ENCODE measurements around the gene PLSCR4.

DNA sequence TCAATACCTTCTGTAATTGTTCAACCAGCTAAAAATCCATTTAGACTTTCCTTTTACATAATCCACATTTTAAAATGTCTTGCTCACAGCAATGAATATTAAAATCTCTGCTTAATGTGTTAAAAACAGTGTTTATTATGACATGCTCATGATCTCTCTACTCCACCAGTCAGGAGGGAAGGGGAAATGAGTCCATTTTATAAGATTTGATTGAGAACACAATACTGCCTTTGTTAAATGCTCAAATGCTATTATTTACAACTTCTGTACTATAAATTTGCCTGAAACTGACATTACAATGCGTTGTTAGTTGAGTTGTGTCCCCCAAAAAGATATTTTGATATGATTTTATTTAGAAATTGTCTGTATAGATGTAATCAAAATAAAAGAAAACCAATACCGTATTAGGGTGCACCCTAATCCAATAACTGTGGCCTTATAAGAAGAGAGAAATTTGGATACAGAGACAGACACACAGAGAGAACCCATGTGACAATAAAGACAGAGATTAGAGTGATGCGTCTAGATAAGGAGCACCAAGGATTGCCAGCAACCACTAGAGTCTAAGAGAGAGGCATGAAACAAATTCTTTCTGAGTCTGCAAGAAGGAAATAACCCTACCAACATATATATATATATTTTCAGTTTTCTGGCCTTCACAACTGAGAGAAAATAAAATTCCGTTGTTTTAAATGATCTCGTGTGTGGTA is 9.1 kb upstream of the PLSCR4 start:
- TF ChIP-seq, protein P1, sequence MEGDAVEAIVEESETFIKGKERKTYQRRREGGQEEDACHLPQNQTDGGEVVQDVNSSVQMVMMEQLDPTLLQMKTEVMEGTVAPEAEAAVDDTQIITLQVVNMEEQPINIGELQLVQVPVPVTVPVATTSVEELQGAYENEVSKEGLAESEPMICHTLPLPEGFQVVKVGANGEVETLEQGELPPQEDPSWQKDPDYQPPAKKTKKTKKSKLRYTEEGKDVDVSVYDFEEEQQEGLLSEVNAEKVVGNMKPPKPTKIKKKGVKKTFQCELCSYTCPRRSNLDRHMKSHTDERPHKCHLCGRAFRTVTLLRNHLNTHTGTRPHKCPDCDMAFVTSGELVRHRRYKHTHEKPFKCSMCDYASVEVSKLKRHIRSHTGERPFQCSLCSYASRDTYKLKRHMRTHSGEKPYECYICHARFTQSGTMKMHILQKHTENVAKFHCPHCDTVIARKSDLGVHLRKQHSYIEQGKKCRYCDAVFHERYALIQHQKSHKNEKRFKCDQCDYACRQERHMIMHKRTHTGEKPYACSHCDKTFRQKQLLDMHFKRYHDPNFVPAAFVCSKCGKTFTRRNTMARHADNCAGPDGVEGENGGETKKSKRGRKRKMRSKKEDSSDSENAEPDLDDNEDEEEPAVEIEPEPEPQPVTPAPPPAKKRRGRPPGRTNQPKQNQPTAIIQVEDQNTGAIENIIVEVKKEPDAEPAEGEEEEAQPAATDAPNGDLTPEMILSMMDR (conservative IDR thresholded peaks at IDR 0.05; ENCODE audit: low read depth, low read length), result no peak
- TF ChIP-seq EZH2 (IDR thresholded peaks at IDR 0.05; ENCODE audit: borderline replicate concordance, low read depth, low read length, poor library complexity, severe bottlenecking), result no peak
